GM21723 (cell line): Measurements from ENCODE around the gene C15orf39.
"Not testable (repeated sequence)": the region's sequence is repeated elsewhere in the genome, so short reads cannot be mapped to it uniquely, and the experiment has no call there.

Experiments
- ATAC-seq: cut with Tn5 transposase; IDR thresholded peaks from one replicate; pipeline ENCODE4 v1.9.1; 2021; ENCODE audit warnings: mild to moderate bottlenecking, moderate library complexity; ENCODE audit not compliant: unreplicated experiment

The C15orf39 gene

GRCh38 chr15:75201616-75202250, at the start of gene C15orf39:
TSS of gene C15orf39 (plus strand) at chr15:75201882. CDS start at chr15:75206049, 4,167 bp downstream.
- ATAC-seq, result peak; percentile 47

DNA sequence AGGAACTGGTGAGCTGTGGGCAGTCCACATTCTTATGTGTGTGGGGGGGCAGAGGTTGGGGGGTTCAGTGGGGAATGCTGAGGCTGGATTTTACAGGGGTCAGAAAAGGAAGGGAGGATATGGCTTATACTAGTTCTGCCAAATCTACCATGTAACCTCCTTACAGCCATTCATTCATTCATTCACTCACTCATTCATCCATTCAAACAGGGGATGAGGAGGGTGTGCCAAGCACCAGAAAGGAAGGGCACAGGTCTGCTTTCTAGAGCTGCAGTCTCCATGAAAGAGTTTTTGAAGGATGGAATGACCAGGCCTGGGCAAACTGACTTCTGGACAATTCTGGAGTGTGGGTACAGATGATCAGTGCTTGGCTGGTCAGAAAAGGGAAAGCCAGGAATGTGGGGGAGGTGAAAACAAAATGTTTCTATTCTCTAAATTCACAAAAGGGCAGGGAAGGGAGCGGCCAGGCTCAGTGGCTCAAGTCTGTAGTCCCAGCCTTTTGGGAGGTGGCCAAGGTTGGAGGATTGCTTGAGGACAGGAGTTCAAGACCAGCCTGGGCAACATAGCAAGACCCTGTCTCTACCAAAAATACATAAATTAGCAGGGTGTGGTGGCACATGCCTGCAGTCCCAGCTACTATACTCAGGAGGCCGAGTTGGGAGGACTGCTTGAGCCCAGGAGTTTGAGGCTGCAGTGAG, 49.2 kb upstream of the C15orf39 start:
- ATAC-seq, result no peak

DNA sequence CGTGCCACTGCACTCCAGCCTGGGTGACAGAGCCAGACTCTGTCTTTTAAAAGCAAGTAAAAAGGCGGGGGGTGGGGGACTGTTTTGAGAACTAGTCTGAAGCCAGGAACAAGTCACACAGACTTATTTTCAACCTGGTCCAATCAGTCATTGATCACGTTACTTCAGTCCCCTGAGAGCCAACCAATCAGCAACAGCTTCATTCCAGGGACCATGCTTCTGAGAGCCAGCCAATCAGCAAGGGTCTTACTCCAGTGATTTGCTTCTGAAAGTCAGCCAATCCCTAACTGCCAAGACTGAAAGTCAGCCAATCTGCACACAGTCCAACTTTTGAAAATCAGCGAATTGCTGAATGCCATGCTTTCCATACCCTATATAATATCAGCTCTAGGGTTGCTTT, 48.6 kb upstream of the C15orf39 start:
- no peak for ATAC-seq

GRCh38 chr15:75153565-75154276, 48.0 kb upstream of the C15orf39 start:
- ATAC-seq, result no peak

- ATAC-seq, result no peak
These were observed 47.1 kb upstream of the C15orf39 start for GRCh38 chr15:75154461-75155062.

DNA sequence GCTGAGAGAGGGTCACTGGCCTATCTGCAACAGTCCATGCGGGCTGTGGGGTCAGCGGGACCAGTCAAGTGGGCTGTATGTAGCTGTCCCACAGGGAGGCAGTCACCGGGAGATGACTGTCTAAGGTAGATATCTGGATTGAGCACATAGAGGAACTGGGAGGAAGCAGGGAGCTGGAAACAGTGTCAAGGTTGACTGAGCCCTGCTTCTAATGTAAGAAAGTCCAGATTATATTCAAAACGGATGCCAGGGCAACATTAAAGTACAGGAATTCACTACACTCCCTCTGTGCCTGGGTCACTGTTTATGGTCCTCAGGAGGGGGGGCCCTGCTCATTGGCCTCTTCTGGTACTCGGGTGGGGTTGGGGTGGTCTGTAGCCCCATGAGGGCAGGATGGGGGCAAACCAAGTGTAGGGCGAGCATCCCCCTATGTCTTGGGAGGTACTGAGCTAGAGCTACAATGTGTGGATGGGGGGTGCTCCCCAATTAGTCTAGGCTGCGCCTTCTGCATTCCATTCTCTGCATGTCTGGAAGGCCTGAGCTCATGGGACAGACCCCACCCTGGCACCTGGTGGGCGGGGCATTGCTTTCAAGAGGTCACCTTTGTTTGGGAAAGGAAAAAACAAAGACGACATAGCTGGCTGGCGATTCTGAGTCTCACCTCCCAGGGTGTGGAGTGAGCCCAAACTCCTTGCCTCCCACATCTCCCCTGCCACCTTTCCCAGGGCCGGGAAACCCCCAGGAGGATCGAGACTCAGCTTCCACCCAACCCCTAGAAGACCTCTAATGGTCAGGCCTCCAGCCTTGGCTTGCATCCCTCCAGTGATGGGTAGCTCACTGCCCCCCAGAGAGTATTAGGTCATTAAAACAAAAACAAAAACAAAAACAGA, 45.1 kb upstream of the C15orf39 start:
- ATAC-seq, result no peak

- ATAC-seq, result no peak
These were observed 43.3 kb upstream of the C15orf39 start for GRCh38 chr15:75158402-75158801.

DNA sequence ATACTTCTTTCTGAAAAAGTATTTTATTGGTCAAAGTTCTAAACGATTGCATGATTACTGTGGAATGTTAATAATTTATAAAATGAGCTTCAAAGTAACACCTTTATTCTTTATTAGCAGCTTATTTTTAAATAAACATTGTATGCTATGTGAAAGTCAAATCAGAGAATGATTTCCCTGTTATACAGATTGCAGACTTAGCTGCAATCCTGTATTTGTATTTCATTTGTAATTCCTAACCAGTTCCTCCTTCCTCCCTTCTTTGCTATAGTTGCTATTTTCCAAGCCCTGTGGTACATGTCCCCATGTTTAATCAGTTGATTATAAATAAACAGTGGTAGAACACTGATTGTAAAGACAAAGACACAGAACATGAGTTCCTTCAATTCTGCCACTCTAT, 42.4 kb upstream of the C15orf39 start:
- ATAC-seq, result no peak

DNA sequence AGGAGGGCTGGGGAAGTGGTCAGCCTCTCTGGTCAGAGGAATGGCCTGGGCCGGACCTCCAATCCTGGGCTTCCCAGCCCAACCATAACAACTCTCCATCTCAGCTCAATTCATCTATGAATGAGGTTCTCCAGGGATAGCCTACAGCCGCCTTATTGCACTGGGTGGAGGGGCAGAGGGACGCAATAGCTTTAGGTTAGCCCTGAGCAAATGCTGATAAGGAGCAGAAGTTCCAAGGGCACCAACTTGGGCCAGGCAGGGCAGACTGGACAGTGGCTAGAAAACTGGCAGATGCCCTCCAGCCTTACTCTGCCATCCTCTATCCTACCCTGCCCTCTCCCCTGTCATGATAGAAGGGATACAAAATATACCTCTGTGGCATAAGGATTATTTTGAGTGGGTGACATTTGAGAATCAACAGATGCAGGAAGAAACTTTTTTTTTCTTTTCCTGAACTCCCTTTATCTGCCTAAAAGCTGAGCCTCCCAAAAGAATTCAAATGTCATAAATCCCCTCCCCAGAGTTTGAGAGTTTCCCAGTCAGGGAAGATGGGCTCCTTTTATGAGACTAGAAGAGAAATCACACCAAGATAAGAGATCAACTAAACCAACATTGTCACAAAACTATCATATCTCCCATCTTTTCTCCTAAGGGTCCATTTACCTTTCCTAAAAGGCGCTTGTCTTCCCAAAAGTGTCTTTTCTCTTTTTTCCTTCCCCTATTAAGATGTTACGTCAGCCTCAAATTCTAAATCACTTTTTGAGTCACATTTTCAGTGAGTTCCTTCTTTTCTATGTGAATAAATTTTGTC, 40.4 kb upstream of the C15orf39 start:
- no peak for ATAC-seq

DNA sequence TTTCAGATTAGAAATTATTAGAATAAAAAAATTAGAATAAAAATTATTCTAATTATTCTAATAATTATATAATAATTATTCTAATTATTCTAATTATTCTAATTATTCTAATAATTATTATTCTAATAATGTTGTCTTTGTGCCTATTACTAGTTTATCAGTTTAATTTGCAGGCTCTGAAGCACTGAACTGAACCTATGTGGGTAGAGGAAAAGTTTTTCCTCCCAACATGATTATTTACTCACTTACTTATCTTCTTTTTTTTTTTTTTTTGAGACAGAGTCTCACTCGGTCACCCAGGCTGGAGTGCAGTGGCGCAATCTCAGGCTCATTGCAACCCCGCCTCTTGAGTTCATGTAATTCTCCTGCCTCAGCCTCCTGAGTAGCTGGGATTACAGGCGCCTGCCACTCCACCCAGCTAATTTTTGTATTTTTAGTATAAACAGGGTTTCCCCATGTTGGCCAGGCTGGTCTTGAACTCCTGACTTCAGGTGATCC, 39.7 kb upstream of the C15orf39 start:
- no peak for ATAC-seq

- no peak for ATAC-seq
These were observed 38.5 kb upstream of the C15orf39 start for GRCh38 chr15:75163150-75163564.

DNA sequence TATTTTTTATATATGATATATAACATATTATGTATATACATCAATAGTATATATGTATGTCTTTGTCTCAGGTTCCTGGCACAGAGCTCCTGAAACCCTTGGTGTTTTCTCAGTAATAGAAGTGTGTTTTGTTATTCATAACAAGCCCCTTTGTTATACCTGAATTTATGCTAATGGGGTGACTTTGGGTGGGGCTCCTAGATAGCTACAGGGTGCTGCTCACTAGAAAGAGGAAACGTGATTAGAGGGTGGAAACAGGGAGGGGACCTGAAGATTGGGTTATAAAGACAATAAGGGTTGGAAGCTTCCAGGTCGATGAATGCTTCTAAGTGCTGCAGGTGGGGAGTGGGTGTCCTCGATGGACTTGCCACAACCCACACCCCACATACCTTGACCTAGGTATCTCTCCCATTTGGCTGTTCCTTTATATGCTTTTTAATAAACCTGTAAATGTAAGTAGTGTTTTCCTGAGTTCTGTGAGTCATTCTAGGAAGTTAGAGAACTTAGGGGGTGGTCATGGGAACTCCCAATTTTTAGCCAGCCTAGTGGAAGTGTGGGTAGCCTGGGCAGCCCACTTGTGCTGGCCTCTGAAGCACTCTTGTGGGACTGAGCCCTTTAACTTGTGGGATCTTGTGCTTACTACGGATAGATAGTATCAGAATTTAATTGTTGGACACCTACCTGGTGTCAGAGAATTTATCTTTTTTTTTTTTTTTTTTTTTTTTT, 36.9 kb upstream of the C15orf39 start:
- ATAC-seq, result no peak

- ATAC-seq, result not testable (repeated sequence)
These were observed 35.1 kb upstream of the C15orf39 start for GRCh38 chr15:75166489-75167063.

GRCh38 chr15:75167588-75168350, 33.9 kb upstream of the C15orf39 start:
- ATAC-seq, result no peak

- no peak for ATAC-seq
These were observed 33.3 kb upstream of the C15orf39 start for GRCh38 chr15:75168374-75168773.

DNA sequence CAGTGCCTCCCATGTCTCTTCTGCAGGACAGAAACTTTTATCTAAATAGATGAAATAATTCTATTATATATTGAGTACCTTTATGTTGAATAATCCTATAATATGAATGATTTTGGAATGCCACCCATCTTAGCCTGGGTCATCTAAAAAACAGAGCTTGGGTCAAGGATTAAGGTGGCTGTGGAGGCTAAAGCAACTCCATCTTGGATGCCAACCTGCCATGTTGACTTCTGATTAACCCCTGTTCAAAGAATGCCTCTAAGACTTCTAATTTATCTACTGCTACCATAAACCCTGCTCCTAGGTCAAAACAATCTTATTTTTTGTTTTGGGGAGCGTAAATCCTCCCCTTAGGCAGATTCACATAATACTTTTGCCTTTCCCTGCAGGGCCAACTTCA, 31.5 kb upstream of the C15orf39 start:
- no peak for ATAC-seq

DNA sequence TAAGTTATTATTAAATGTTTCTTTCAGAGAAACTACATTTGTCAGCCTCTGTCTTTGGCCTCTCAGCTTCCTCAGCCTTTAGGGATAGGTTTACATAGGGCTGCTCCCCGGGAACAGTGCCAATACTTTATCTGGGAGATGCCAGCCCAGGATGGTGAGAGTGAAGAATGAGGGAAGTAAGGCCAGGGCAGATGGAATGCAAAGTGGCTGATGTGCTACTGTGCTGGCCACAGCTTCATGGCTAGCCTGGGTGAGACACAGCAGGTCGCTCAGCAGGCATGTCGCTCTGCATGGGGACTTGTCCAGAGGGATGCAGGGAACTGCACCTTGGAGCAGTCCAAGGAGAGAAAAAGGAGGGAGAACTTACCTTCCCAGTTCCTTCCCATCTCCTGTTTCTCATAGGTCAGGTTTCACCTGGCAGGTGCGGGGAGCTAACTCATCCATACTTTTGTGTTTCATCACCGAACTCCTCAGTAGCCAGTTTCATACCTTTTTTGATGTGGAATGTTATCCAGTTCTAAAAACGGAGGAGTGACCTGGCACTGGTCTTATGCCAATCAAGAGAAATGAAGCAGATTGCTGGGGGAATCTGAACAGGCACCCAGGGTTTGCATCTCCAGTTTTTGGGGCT, 30.9 kb upstream of the C15orf39 start:
- no peak for ATAC-seq
